Loucy (cell line): Measurements from ENCODE around the gene SPEG.

Source experiments
- H2AFZ ChIP-seq: fragments of 200-600 bp; sonication (generic); 2 replicates; pipeline ENCODE4 v1.6.0; 2016; ENCODE audit warnings: antibody characterized with exemption, mild to moderate bottlenecking, low read length, moderate library complexity
- H3F3A ChIP-seq: fragments of 200-600 bp; 2 replicates; pipeline ENCODE4 v1.6.0; 2016; ENCODE audit warnings: antibody characterized with exemption, low read depth, mild to moderate bottlenecking
- H3K27me3 ChIP-seq: fragments of 200-600 bp; sonication (generic); 2 replicates; pipeline ENCODE4 v1.6.1; 2014; ENCODE audit warnings: low read length, mild to moderate bottlenecking; ENCODE audit not compliant: insufficient read depth, poor library complexity, severe bottlenecking
- H3K36me3 ChIP-seq: fragments of 200-600 bp; sonication (generic); 2 replicates; pipeline ENCODE4 v1.6.1; 2016; ENCODE audit warnings: low read length; ENCODE audit not compliant: insufficient read depth
- H3K4me1 ChIP-seq: fragments of 200-600 bp; sonication (generic); 2 replicates; pipeline ENCODE4 v1.5.1; 2014; ENCODE audit warnings: low read length, mild to moderate bottlenecking; ENCODE audit not compliant: insufficient read depth, poor library complexity, severe bottlenecking
- H3K4me2 ChIP-seq: fragments of 200-600 bp; sonication (generic); 2 replicates; pipeline ENCODE4 v1.6.0; 2014; ENCODE audit warnings: antibody characterized with exemption, low read length, low read depth, mild to moderate bottlenecking; ENCODE audit not compliant: poor library complexity, severe bottlenecking
- H3K4me3 ChIP-seq: fragments of 200-600 bp; sonication (generic); 2 replicates; pipeline ENCODE4 v1.5.1; 2014; ENCODE audit warnings: low read length, mild to moderate bottlenecking, mixed read lengths; ENCODE audit not compliant: poor library complexity, severe bottlenecking
- H3K79me2 ChIP-seq: fragments of 200-600 bp; sonication (generic); 2 replicates; pipeline ENCODE4 v1.6.1; 2014; ENCODE audit warnings: low read length; ENCODE audit not compliant: insufficient read depth
- H3K9ac ChIP-seq: fragments of 200-600 bp; sonication (generic); 2 replicates; pipeline ENCODE4 v1.6.0; 2014; ENCODE audit warnings: mild to moderate bottlenecking, low read depth, low read length, moderate library complexity; ENCODE audit not compliant: poor library complexity, severe bottlenecking
- H3K9me2 ChIP-seq: fragments of 200-600 bp; sonication (generic); replicated peaks from 2 replicates; pipeline ENCODE4 v1.6.1; 2016; ENCODE audit warnings: low read depth, low read length, mixed read lengths
- H3K9me3 ChIP-seq: fragments of 200-600 bp; sonication (generic); 2 replicates; pipeline ENCODE4 v1.6.1; 2014; ENCODE audit warnings: mild to moderate bottlenecking, antibody characterized with exemption, low read length, low read depth; ENCODE audit not compliant: insufficient read depth
- H4K20me1 ChIP-seq: fragments of 200-600 bp; sonication (generic); 2 replicates; pipeline ENCODE4 v1.6.0; 2014; ENCODE audit warnings: antibody characterized with exemption, low read length, mild to moderate bottlenecking; ENCODE audit not compliant: insufficient read depth, poor library complexity, severe bottlenecking
- EZH2phosphoT487 ChIP-seq: fragments of 200-600 bp; IDR thresholded peaks from 2 replicates; pipeline ENCODE4 v1.6.1; 2018; ENCODE audit warnings: antibody characterized with exemption, mild to moderate bottlenecking, moderate library complexity, borderline replicate concordance
- TF ChIP-seq, protein P1 (sequence below): fragments of 200-600 bp; sonication (generic); conservative IDR thresholded peaks from 2 replicates; pipeline ENCODE4 v1.5.1; 2014; ENCODE audit warnings: mild to moderate bottlenecking, antibody characterized with exemption, low read length

Gene SPEG

DNA sequence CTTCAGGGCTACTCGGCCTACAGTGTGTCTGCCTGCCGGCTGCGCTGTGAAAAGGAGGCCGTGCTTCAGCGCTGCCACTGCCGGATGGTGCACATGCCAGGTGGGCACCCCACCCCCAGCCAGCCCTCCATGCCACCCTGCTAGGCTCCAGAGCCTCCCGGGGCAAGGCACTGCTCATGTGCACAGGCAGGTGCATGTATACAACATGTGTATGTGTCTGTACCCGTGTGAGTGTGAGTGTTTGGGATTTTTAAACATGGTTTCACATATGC lies 97.7 kb downstream of the SPEG start:
- no peaks in the 10 kb centered on the region for H3K9me3 ChIP-seq
- TF ChIP-seq, protein P1, sequence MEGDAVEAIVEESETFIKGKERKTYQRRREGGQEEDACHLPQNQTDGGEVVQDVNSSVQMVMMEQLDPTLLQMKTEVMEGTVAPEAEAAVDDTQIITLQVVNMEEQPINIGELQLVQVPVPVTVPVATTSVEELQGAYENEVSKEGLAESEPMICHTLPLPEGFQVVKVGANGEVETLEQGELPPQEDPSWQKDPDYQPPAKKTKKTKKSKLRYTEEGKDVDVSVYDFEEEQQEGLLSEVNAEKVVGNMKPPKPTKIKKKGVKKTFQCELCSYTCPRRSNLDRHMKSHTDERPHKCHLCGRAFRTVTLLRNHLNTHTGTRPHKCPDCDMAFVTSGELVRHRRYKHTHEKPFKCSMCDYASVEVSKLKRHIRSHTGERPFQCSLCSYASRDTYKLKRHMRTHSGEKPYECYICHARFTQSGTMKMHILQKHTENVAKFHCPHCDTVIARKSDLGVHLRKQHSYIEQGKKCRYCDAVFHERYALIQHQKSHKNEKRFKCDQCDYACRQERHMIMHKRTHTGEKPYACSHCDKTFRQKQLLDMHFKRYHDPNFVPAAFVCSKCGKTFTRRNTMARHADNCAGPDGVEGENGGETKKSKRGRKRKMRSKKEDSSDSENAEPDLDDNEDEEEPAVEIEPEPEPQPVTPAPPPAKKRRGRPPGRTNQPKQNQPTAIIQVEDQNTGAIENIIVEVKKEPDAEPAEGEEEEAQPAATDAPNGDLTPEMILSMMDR: no peak
- no peaks in the 10 kb centered on the region for H3K79me2 ChIP-seq
- no peaks in the 10 kb centered on the region for H3F3A ChIP-seq
- no peak overlapping the region for H3K9ac ChIP-seq
- no peaks in the 10 kb centered on the region for H3K4me1 ChIP-seq
- H2AFZ ChIP-seq: no peak overlapping the region
- no peaks in the 10 kb centered on the region for H3K27me3 ChIP-seq
- no peak overlapping the region for H3K4me3 ChIP-seq
- no peak overlapping the region for H3K4me2 ChIP-seq
- no peaks in the 10 kb centered on the region for H3K36me3 ChIP-seq
- no peaks in the 10 kb centered on the region for H4K20me1 ChIP-seq
- no peaks in the 10 kb centered on the region for H3K9me2 ChIP-seq

DNA sequence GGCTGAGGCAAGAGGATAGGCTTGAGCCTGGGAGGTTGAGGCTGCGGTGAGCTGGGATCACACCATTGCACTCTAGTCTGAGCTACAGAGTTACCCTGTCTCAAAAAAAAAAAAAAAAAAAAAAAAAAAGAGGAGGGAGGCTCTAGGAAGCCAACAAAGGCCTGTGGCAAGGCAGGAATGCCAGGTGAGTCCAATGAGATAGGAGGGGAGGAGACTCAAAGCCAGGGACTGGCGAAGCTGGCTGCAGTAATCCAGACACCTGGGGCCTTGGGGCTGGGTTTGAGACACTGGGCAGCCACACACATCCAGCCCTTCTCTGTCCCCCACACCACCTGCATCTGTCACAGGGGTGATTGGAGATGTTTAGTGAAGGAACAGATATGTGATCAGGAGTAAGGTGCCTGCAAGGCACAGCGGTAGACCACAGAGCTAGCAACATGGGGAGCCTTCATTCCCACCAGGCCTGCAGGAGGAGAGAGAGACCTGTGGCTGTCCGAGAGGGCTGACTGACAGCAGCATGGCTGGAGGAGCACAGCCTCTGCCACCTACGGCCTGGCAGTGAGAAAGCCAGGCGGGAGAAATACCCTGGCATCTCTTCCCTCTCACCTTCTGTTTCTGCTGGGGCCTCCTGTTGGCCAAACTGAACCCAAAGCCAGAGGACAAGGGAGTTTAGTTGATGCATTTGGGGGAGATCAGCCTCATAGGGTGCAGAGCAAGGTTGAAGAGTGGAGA lies 99.5 kb downstream of the SPEG start:
- no peaks in the 10 kb centered on the region for H3K9me3 ChIP-seq
- H3K4me2 ChIP-seq: no peak overlapping the region
- H3K9me2 ChIP-seq: no peaks in the 10 kb centered on the region
- no peaks in the 10 kb centered on the region for H3K79me2 ChIP-seq
- no peak overlapping the region for H3K4me3 ChIP-seq
- H3F3A ChIP-seq: no peaks in the 10 kb centered on the region
- TF ChIP-seq EZH2phosphoT487: no peak
- TF ChIP-seq, protein P1: no peak
- H2AFZ ChIP-seq: no peak overlapping the region
- no peaks in the 10 kb centered on the region for H3K4me1 ChIP-seq
- H3K36me3 ChIP-seq: no peaks in the 10 kb centered on the region
- H4K20me1 ChIP-seq: no peaks in the 10 kb centered on the region
- no peak overlapping the region for H3K9ac ChIP-seq
- H3K27me3 ChIP-seq: no peaks in the 10 kb centered on the region

DNA sequence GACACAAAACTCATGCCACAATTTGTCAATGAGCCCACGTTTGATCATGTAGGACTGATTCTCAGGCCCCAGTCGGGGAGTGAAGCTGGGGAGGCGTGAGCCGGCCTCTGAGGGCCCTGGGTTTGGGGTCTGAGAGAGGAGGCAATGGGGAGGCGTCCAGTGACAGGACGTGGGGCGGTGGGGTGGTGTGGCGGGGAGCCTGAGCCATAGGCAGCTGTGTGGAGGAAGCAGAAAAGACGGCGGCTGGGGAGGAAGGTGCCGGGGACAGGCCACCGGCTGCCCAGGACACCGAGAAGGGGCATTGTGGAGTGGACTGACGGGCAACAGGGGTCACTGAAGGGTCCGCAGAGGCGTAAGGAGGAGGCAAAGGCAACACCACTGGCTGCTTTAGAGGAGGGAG lies 101.8 kb downstream of the SPEG start:
- H3K9me3 ChIP-seq: no peaks in the 10 kb centered on the region
- TF ChIP-seq EZH2phosphoT487: no peak
- TF ChIP-seq, protein P1: no peak
- no peaks in the 10 kb centered on the region for H4K20me1 ChIP-seq
- H2AFZ ChIP-seq: no peak overlapping the region
- H3K4me1 ChIP-seq: no peaks in the 10 kb centered on the region
- H3K27me3 ChIP-seq: no peaks in the 10 kb centered on the region
- H3K4me3 ChIP-seq: no peak overlapping the region
- H3F3A ChIP-seq: no peaks in the 10 kb centered on the region
- no peaks in the 10 kb centered on the region for H3K79me2 ChIP-seq
- H3K4me2 ChIP-seq: no peak overlapping the region
- H3K9ac ChIP-seq: no peak overlapping the region
- no peaks in the 10 kb centered on the region for H3K36me3 ChIP-seq
- no peaks in the 10 kb centered on the region for H3K9me2 ChIP-seq
